GM23338 (cell line): Measurements from ENCODE around the gene WDR70. TPM values are rescaled to one million over a fixed set of nuclear protein-coding genes. Genes with fewer than 3 reads are reported as not detected.
"Not testable (repeated sequence)": the region's sequence is repeated elsewhere in the genome, so short reads cannot be mapped to it uniquely, and the experiment has no call there.

Experiments used
- ATAC-seq: fragments of 200-7000 bp; cut with Tn5 transposase; 3 replicates; pipeline ENCODE4 v1.9.1; 2020
- DNase-seq: peaks from one replicate; pipeline ENCODE4 v3.0.0-alpha.2; 2015; ENCODE audit warnings: low spot score
- H2AFZ ChIP-seq: fragments of 200-600 bp; sonication (generic); 2 replicates; pipeline ENCODE4 v1.8.0; 2016; ENCODE audit warnings: antibody characterized with exemption, mild to moderate bottlenecking, moderate library complexity
- H3F3A ChIP-seq: fragments of 200-600 bp; sonication (generic); replicated peaks from 2 replicates; pipeline ENCODE4 v1.8.0; 2017; ENCODE audit warnings: antibody characterized with exemption, mixed run types, low read depth
- H3K27ac ChIP-seq: fragments of 200-600 bp; sonication (generic); 2 replicates; pipeline ENCODE4 v1.6.1; 2016; ENCODE audit warnings: low read depth
- H3K27me3 ChIP-seq: fragments of 200-600 bp; sonication (generic); 2 replicates; pipeline ENCODE4 v1.8.0; 2016; ENCODE audit warnings: mild to moderate bottlenecking, mixed run types, moderate library complexity; ENCODE audit not compliant: insufficient read depth
- H3K36me3 ChIP-seq: fragments of 200-600 bp; sonication (generic); 2 replicates; pipeline ENCODE4 v1.8.0; 2016; ENCODE audit warnings: mild to moderate bottlenecking; ENCODE audit not compliant: insufficient read depth
- H3K4me1 ChIP-seq: fragments of 200-600 bp; sonication (generic); 2 replicates; pipeline ENCODE4 v1.8.0; 2016; ENCODE audit warnings: mild to moderate bottlenecking, moderate library complexity; ENCODE audit not compliant: insufficient read depth
- H3K4me2 ChIP-seq: fragments of 200-600 bp; sonication (generic); 2 replicates; pipeline ENCODE4 v1.7.1; 2017; ENCODE audit warnings: mixed run types
- H3K4me3 ChIP-seq: fragments of 200-600 bp; sonication (generic); 2 replicates; pipeline ENCODE4 v1.6.1; 2016; ENCODE audit warnings: mixed run types
- H3K79me2 ChIP-seq: fragments of 200-600 bp; sonication (generic); replicated peaks from 2 replicates; pipeline ENCODE4 v1.8.0; 2017; ENCODE audit warnings: mild to moderate bottlenecking; ENCODE audit not compliant: insufficient read depth
- H3K9me2 ChIP-seq: fragments of 200-600 bp; sonication (generic); 2 replicates; pipeline ENCODE4 v1.8.0; 2017; ENCODE audit not compliant: insufficient read depth
- H4K20me1 ChIP-seq: fragments of 200-600 bp; sonication (generic); replicated peaks from 2 replicates; pipeline ENCODE4 v1.8.0; 2017; ENCODE audit warnings: mild to moderate bottlenecking; ENCODE audit not compliant: insufficient read depth
- H3K27ac Mint-ChIP-seq: 2 replicates; pipeline ENCODE4 v1.8.0; 2020; ENCODE audit warnings: inconsistent platforms, mild to moderate bottlenecking, moderate library complexity, mixed read lengths
- H3K27me3 Mint-ChIP-seq: 3 replicates; pipeline ENCODE4 v1.8.0; 2022; ENCODE audit warnings: low read depth, mild to moderate bottlenecking, moderate library complexity, mixed read lengths, inconsistent platforms; ENCODE audit not compliant: insufficient read depth, poor library complexity
- H3K36me3 Mint-ChIP-seq: 3 replicates; pipeline ENCODE4 v1.8.0; 2021; ENCODE audit warnings: low read depth, mild to moderate bottlenecking, inconsistent platforms, moderate library complexity, mixed read lengths
- H3K4me1 Mint-ChIP-seq: 3 replicates; pipeline ENCODE4 v1.8.0; 2020; ENCODE audit warnings: mild to moderate bottlenecking, inconsistent platforms, mixed read lengths
- H3K4me3 Mint-ChIP-seq: 3 replicates; pipeline ENCODE4 v1.8.0; 2021; ENCODE audit warnings: moderate library complexity, mild to moderate bottlenecking, inconsistent platforms, mixed read lengths
- H3K9me3 Mint-ChIP-seq: 3 replicates; pipeline ENCODE4 v1.8.0; 2020; ENCODE audit warnings: moderate library complexity, mild to moderate bottlenecking, inconsistent platforms, mixed read lengths
- CREB1 ChIP-seq: fragments of 250-450 bp; sonication (Bioruptor Pico); IDR thresholded peaks from 2 replicates; pipeline ENCODE4 v1.5.0; 2020; ENCODE audit warnings: low read depth, mild to moderate bottlenecking, moderate library complexity
- EZH2 ChIP-seq: fragments of 200-600 bp; sonication (generic); IDR thresholded peaks from one replicate; pipeline ENCODE4 v1.8.0; 2017; ENCODE audit warnings: antibody characterized with exemption, mild to moderate bottlenecking, low read depth; ENCODE audit not compliant: unreplicated experiment
- EZH2phosphoT487 ChIP-seq: fragments of 200-600 bp; sonication (generic); IDR thresholded peaks from one replicate; pipeline ENCODE4 v1.8.1; 2018; ENCODE audit warnings: antibody characterized with exemption; ENCODE audit not compliant: unreplicated experiment
- JUNB ChIP-seq: IDR thresholded peaks from one replicate; pipeline ENCODE4 v1.6.1; 2016; ENCODE audit warnings: antibody characterized with exemption; ENCODE audit not compliant: unreplicated experiment
- NANOG ChIP-seq: IDR thresholded peaks from 2 replicates; pipeline ENCODE4 v1.6.1; 2016; ENCODE audit warnings: antibody characterized with exemption, borderline replicate concordance
- POLR2AphosphoS5 ChIP-seq: IDR thresholded peaks from 2 replicates; pipeline ENCODE4 v1.6.1; 2016; ENCODE audit warnings: antibody characterized with exemption, low read depth
- STAT1 ChIP-seq: IDR thresholded peaks from one replicate; pipeline ENCODE4 v1.6.1; 2016; ENCODE audit warnings: antibody characterized with exemption; ENCODE audit not compliant: unreplicated experiment
- ZNF114 ChIP-seq: fragments of 250-450 bp; sonication (Bioruptor Pico); IDR thresholded peaks from 2 replicates; pipeline ENCODE4 v1.5.0; 2020; ENCODE audit warnings: mild to moderate bottlenecking, moderate library complexity
- polyA plus RNA-seq: library from polyadenylated mRNA; unstranded; fragments of >200 nt; fragmentation: Nextera tagmentation; extraction: Ambion mirVana; gene quantifications from 2 replicates; pipeline ENCODE4 v1.2.1, GENCODE V29; 2016
- total RNA-seq: library from RNA; depleted of rRNA; stranded (reverse); fragments of >200 nt; shearing (Covaris generic); gene quantifications from 2 replicates; pipeline ENCODE4 v1.2.3, GENCODE V29; 2014
- TF ChIP-seq, protein P1 (sequence below), 2 experiments: fragments of 200-600 bp in 1 of 2; sonication (generic) in 1 of 2; conservative IDR thresholded peaks; 2 replicates each; pipeline versions ENCODE4 v1.5.1 to v1.6.1; 2016 to 2017; ENCODE audit warnings: antibody characterized with exemption in 2 of 2, low read depth in 2 of 2, mild to moderate bottlenecking in 2 of 2, moderate library complexity in 1 of 2
- TF ChIP-seq, protein P2 (sequence below): fragments of 250-450 bp; sonication (Bioruptor Pico); IDR thresholded peaks from 2 replicates; pipeline ENCODE4 v1.5.0; 2020; ENCODE audit warnings: mild to moderate bottlenecking, moderate library complexity

Gene WDR70
- total and polyA plus RNA-seq, 2 experiments from 2014 or later: 34.9 to 86.7 TPM

DNA sequence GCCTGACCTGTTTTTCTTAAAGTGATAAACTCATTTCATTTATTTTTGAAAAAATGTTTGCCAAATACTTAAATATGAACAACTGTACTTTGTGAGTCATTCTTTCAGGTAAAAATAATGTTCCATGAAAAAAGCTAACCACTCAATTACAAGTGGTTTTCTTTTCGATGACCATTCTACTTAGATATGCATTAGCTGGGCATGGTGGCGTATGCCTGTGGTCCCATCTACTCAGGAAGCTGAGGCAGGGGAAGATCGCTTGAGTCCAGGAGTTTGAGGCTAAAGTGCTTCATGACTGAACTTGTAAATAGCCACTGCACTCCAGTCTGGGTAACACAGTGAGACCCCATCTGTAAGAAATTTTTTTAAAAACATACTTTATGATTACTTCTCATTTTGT, 4.0 kb upstream of the WDR70 start (continued):
- TF ChIP-seq EZH2phosphoT487: no peak
- TF ChIP-seq, protein P1, sequence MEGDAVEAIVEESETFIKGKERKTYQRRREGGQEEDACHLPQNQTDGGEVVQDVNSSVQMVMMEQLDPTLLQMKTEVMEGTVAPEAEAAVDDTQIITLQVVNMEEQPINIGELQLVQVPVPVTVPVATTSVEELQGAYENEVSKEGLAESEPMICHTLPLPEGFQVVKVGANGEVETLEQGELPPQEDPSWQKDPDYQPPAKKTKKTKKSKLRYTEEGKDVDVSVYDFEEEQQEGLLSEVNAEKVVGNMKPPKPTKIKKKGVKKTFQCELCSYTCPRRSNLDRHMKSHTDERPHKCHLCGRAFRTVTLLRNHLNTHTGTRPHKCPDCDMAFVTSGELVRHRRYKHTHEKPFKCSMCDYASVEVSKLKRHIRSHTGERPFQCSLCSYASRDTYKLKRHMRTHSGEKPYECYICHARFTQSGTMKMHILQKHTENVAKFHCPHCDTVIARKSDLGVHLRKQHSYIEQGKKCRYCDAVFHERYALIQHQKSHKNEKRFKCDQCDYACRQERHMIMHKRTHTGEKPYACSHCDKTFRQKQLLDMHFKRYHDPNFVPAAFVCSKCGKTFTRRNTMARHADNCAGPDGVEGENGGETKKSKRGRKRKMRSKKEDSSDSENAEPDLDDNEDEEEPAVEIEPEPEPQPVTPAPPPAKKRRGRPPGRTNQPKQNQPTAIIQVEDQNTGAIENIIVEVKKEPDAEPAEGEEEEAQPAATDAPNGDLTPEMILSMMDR (conservative IDR thresholded peaks at IDR 0.05; ENCODE audit: low read depth in 2 of 2): no peak

DNA sequence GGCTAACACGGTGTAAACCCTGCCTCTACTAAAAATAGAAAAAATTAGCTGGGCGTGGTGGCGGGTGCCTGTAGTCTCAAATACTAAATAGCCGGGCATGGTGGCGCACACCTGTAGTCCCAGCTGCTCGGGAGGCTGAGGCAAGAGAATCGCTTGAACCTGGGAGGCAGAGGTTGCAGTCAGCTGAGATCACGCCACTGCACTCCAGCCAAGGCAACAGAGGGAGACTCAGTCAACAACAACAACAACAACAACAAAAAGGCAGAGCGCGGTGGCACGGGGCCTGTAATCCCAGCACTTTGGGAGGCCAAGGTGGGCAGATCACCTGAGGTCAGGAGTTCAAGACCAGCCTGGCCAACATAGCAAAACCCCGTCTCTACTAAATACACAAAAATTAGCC, 1.1 kb upstream of the WDR70 start:
- DNase-seq, H3K4me1 Mint-ChIP-seq, H2AFZ ChIP-seq, H3K27ac ChIP-seq, H3K4me2 ChIP-seq, H3K27me3 ChIP-seq, H3K9me2 ChIP-seq, H3K79me2 ChIP-seq, H3K4me3 ChIP-seq, H4K20me1 ChIP-seq, ATAC-seq, H3F3A ChIP-seq, H3K36me3 Mint-ChIP-seq, H3K27ac Mint-ChIP-seq, H3K36me3 ChIP-seq, H3K4me1 ChIP-seq, H3K9me3 Mint-ChIP-seq, H3K27me3 Mint-ChIP-seq, H3K4me3 Mint-ChIP-seq: not testable (repeated sequence)

DNA sequence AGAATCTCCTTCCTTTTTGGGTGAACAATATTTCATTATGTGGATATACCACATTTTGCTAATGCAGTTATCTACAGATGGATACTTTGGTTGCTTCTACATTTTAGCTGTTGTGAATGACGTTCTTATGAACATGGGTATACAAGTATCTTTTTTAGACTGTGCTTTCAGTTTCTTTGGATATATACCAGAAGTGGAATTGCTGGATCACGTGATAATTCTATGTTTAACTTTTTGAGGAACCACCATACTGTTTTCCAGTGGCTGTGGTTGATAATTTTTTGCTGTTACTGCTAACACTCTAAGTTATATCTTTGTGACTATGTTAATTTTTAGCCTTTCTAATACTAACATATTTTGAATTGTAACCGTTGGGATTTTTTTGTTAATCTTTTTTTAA, 12.5 kb downstream of the WDR70 start:
- H3K4me3 Mint-ChIP-seq: no peak overlapping the region
- no peaks in the 10 kb centered on the region for H3F3A ChIP-seq
- H3K4me2 ChIP-seq: no peak overlapping the region
- H3K36me3 Mint-ChIP-seq: peaks cover 20% of the 10 kb centered on the region
- H3K9me3 Mint-ChIP-seq: no peaks in the 10 kb centered on the region
- H2AFZ ChIP-seq: no peak overlapping the region
- H3K79me2 ChIP-seq: no peaks in the 10 kb centered on the region
- no peak overlapping the region for H3K27ac ChIP-seq
- no peaks in the 10 kb centered on the region for H3K27me3 Mint-ChIP-seq
- DNase-seq: no peak
- H3K4me3 ChIP-seq: no peak overlapping the region
- H3K4me1 Mint-ChIP-seq: no peaks in the 10 kb centered on the region
- no peaks in the 10 kb centered on the region for H4K20me1 ChIP-seq
- H3K27ac Mint-ChIP-seq: no peak overlapping the region
- no peaks in the 10 kb centered on the region for H3K27me3 ChIP-seq
- H3K36me3 ChIP-seq: 0 out of 2 replicates have a peak, but pooled peaks cover 6% of the 10 kb centered on the region
- H3K9me2 ChIP-seq: no peaks in the 10 kb centered on the region
- no peaks in the 10 kb centered on the region for H3K4me1 ChIP-seq
- no peak for ATAC-seq
- TF ChIP-seq EZH2: no peak
- TF ChIP-seq POLR2AphosphoS5: no peak
- TF ChIP-seq STAT1: no peak
- TF ChIP-seq NANOG: no peak
- no peak for TF ChIP-seq ZNF114
- TF ChIP-seq EZH2phosphoT487: no peak
- TF ChIP-seq, protein P2, sequence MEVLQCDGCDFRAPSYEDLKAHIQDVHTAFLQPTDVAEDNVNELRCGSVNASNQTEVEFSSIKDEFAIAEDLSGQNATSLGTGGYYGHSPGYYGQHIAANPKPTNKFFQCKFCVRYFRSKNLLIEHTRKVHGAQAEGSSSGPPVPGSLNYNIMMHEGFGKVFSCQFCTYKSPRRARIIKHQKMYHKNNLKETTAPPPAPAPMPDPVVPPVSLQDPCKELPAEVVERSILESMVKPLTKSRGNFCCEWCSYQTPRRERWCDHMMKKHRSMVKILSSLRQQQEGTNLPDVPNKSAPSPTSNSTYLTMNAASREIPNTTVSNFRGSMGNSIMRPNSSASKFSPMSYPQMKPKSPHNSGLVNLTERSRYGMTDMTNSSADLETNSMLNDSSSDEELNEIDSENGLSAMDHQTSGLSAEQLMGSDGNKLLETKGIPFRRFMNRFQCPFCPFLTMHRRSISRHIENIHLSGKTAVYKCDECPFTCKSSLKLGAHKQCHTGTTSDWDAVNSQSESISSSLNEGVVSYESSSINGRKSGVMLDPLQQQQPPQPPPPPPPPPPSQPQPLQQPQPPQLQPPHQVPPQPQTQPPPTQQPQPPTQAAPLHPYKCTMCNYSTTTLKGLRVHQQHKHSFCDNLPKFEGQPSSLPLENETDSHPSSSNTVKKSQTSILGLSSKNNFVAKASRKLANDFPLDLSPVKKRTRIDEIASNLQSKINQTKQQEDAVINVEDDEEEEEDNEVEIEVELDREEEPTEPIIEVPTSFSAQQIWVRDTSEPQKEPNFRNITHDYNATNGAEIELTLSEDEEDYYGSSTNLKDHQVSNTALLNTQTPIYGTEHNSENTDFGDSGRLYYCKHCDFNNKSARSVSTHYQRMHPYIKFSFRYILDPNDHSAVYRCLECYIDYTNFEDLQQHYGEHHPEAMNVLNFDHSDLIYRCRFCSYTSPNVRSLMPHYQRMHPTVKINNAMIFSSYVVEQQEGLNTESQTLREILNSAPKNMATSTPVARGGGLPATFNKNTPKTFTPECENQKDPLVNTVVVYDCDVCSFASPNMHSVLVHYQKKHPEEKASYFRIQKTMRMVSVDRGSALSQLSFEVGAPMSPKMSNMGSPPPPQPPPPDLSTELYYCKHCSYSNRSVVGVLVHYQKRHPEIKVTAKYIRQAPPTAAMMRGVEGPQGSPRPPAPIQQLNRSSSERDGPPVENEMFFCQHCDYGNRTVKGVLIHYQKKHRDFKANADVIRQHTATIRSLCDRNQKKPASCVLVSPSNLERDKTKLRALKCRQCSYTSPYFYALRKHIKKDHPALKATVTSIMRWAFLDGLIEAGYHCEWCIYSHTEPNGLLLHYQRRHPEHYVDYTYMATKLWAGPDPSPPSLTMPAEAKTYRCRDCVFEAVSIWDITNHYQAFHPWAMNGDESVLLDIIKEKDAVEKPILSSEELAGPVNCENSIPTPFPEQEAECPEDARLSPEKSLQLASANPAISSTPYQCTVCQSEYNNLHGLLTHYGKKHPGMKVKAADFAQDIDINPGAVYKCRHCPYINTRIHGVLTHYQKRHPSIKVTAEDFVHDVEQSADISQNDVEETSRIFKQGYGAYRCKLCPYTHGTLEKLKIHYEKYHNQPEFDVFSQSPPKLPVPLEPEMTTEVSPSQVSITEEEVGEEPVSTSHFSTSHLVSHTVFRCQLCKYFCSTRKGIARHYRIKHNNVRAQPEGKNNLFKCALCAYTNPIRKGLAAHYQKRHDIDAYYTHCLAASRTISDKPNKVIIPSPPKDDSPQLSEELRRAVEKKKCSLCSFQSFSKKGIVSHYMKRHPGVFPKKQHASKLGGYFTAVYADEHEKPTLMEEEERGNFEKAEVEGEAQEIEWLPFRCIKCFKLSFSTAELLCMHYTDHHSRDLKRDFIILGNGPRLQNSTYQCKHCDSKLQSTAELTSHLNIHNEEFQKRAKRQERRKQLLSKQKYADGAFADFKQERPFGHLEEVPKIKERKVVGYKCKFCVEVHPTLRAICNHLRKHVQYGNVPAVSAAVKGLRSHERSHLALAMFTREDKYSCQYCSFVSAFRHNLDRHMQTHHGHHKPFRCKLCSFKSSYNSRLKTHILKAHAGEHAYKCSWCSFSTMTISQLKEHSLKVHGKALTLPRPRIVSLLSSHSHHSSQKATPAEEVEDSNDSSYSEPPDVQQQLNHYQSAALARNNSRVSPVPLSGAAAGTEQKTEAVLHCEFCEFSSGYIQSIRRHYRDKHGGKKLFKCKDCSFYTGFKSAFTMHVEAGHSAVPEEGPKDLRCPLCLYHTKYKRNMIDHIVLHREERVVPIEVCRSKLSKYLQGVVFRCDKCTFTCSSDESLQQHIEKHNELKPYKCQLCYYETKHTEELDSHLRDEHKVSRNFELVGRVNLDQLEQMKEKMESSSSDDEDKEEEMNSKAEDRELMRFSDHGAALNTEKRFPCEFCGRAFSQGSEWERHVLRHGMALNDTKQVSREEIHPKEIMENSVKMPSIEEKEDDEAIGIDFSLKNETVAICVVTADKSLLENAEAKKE (CRISPR knock-in tag): no peak
- TF ChIP-seq JUNB: no peak
- TF ChIP-seq, protein P1 (conservative IDR thresholded peaks at IDR 0.05; ENCODE audit: low read depth in 2 of 2): no peak
- no peak for TF ChIP-seq CREB1 (CRISPR knock-in tag)
